ENCODE results near the gene STON2.
"Not testable (repeated sequence)": the region's sequence is repeated elsewhere in the genome, so short reads cannot be mapped to it uniquely, and the experiment has no call there.

STON2 gene, protein sequence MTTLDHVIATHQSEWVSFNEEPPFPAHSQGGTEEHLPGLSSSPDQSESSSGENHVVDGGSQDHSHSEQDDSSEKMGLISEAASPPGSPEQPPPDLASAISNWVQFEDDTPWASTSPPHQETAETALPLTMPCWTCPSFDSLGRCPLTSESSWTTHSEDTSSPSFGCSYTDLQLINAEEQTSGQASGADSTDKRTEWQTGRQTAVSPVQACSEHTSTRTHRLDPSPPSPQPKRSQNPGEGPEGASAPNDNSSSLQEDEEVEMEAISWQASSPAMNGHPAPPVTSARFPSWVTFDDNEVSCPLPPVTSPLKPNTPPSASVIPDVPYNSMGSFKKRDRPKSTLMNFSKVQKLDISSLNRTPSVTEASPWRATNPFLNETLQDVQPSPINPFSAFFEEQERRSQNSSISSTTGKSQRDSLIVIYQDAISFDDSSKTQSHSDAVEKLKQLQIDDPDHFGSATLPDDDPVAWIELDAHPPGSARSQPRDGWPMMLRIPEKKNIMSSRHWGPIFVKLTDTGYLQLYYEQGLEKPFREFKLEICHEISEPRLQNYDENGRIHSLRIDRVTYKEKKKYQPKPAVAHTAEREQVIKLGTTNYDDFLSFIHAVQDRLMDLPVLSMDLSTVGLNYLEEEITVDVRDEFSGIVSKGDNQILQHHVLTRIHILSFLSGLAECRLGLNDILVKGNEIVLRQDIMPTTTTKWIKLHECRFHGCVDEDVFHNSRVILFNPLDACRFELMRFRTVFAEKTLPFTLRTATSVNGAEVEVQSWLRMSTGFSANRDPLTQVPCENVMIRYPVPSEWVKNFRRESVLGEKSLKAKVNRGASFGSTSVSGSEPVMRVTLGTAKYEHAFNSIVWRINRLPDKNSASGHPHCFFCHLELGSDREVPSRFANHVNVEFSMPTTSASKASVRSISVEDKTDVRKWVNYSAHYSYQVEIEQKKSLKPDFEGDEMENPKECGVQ

DNA sequence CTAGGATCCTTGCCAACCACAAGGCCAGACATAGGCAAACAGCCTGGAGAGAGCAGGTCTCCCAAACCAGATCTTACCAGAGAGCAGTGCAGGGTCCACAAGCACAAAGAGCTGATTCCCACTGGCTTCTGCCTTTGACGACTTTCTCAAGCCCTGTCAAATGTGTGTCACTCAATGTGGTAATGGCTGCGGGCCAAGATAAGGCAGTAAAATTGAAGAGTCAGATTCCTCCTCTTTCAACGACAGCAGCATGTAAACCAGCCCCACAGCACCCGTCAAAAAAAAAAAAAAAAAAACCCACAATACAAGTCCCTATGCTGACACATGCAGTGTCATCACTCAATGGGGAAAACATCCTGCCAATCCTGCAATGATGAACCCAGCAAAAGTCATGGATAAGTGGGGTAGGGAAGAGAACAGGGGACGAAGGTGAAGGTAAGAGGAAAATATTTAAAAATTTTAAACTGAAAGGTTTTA lies at the start of gene STON2:
Gene STON2 (minus strand): TSS at position 123 of the 477 bp plus-strand sequence. CDS start 1,942 bp downstream, outside the sequence.
- no peak for DNase-seq (ENCODE audit: low spot score)

DNA sequence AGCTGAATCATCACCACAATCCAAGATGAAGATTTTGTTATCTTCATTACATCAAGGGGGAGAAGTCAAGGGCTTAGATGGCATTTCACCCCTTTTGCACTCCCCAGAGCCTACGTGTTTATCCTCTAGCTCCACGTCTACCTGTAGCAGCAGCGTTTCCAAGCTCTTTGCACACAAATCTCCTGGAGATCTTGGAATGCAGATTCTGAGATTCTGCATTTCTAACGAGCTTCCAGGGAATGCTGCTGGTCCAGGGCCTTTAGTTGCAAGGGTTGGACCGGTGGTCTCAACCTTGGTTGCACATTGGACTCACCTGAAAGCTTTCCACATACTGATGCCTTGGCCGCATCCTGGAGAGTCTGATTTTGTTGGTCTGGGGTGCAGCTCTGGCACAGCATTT lies 49.5 kb upstream of the STON2 start:
- no peak for DNase-seq (ENCODE audit: low spot score)

DNA sequence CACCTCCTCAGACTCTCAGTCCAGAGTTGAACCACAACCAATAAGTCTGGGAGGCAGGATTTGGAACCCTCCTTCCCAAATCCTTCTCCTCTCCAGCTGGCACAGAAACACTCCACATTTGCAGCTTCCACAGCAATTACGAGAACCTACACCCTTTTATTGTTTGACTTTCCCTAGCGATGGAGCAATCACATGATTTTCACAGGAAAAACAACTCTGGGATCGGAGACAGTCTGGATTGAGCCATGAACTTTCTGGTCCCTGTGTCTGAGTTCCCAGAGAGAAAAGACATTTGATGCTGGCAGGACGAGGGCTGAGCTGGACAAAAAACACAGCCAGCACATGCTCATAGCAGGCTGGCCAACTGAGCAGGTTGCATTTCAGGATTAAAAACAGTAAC lies 49.0 kb upstream of the STON2 start:
- DNase-seq (ENCODE audit: low spot score) = no peak

DNA sequence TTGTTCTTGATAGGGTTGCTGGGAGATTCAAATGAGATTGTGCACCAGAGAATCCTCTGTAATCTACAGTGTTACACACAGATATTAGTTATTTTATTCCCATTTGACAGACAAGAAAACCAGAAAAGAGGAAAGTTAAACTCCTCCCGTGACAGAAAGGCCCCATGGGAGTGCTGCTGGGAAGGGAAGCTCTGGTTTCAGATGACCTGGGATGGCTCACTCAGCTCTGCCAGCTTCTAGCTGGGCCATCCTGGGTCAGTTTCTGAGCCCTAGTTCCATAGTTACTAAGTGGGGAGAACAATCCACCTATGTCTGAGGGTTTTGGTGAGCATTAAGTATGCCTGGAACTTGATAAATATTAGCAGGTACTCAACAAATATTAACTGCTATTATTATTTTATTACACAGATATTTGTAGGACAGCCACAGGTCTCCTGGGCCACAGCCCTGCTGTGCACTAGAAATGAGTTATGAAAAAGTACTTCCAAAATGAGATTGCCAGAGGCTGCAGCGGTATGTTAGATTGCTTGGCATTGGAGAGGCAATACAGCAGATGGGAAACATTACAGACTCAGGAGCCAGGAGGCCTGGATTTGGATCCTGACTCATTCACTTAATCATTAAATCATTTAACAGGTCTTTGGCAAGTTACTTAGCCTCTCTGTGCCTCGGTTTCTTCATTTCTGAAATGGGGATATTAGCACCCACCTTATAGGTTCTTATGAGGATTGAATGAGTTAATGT lies 47.1 kb upstream of the STON2 start:
- DNase-seq (ENCODE audit: low spot score) = no peak

DNA sequence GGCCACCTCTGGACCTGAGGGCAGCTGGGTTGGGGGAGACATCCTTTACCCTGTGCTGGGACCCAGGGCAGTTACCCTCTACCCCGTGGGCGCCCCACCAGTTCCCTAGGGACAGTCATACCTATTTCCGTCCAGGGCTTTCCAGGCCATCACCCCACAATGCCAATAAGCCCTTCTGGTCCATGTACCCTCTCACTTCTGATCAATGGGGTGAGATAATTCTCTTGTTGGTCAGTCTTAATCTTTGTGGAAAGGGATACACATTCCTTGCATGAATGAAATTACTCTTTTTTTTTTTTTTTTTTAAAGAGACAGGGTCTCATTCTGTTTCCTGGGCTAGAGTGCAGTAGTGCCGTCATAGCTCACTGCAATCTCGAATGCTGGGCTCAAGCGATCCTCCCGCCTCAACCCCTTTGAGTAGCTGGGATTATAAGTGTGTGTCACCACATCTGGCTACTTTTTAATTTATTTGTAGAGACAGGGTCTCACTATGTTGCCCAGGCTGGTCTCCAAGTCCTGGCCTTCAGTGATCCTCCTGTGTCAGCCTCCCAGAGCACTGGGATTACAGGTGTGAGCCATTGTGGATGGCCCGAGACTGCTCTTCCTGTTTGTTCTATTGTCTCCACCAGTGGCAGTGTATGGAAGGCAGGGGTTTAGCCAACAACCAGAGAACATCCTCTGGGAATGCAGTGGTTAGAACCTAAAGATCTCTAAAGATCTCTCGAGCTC lies 46.3 kb upstream of the STON2 start:
- DNase-seq (ENCODE audit: low spot score) = no peak

DNA sequence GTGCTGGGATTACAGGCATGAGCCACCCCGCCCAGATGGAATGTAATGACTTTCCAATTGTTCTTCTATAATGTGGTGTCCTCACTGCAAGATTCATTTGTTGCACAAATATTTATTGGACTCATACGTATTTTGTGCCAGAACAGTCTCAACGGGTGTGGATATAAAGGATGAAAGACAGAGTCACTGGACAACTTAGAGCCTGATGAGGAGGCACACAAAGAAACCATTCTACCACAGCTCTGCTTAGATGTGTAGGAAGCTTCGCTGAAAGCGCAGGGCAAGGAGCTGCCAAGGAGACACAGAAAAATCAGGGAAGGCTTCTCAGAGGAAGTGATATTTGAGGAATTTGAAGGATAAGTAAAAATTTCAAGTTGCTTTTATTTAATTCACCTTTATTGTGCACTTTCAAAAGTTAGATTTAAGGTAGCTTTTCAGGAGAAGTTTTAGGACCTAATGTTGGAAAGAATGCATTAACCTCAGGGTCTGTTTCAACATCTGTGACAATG lies 41.6 kb upstream of the STON2 start:
- DNase-seq (ENCODE audit: low spot score) = no peak

DNA sequence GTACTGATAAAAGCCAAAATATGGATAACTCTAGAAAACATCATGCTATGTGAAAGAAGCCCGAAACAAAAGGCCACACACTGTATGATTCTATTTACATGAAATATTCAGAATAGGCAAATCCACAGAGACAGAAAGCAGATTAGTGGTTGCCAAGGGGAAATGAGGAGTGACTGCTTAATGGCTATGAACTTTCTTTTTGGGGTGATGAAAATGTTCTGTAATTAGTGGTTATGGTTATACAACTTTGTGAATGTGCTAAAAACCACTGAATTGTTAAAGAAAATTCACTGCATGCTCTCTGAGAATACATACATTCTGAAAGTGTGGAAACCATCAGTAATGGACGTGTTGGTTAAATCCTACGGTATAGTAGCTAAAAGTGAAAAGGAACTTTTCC lies 39.9 kb upstream of the STON2 start:
- no peak for DNase-seq (ENCODE audit: low spot score)

DNA sequence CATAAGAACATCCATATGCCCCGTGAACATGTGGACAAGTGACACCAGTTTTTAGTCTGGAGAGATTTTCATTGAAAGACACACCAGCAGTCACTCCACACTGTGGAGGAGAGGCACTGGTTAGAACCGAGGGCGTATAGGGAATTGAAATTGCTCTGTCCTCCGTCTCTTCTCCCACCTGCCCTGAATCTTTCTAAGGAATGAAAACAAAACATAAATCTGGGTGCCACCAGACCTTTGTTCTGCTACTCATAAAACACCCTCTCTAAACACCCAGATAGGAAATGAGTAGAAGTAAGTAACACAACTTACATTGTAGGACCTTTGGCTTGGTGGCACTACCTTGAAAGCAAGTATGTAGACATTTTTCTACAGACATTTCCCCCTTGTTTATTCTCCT lies 37.1 kb upstream of the STON2 start:
- no peak for DNase-seq (ENCODE audit: low spot score)

DNA sequence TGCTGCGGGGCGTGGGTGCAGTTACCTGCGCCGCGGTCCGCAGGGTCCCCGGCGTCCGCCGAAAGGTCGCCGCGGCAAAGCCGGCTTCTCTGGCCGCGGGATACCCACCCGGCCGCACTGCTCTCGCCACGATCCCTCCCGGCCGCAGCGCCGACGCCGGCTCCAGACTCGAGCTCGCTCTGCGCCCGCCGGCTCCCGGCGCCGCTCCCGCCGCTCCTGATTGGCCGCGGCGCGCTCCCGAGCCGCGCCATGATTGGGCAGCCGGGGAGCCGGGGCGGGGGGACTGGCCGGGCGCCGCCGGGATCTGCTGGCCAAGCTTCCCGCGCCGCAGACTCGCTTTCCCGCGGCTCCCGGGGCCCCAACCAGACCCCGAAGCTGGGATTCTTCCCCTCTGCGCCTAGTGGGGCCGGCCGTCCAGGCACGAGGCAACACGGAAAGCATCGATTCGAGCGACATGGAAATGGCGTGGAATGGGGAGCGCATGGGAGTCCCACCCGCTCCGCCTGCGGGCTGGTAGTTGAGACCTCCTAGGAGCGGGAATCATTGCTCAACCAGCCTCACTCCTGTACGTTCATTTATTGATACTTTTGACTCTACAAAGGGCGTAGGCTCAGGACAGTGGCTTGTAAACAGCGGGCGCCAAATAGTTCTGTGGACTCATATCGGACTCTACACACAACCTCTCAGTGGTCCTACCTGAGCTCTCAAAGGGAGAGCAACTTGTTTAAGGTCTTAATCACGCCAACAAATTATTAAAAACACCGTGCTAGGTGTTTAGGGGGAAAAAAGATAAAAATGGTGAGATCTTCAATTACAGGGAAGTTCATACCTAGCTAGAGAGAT lies 36.4 kb upstream of the STON2 start:
- no peak for DNase-seq (ENCODE audit: low spot score)

DNA sequence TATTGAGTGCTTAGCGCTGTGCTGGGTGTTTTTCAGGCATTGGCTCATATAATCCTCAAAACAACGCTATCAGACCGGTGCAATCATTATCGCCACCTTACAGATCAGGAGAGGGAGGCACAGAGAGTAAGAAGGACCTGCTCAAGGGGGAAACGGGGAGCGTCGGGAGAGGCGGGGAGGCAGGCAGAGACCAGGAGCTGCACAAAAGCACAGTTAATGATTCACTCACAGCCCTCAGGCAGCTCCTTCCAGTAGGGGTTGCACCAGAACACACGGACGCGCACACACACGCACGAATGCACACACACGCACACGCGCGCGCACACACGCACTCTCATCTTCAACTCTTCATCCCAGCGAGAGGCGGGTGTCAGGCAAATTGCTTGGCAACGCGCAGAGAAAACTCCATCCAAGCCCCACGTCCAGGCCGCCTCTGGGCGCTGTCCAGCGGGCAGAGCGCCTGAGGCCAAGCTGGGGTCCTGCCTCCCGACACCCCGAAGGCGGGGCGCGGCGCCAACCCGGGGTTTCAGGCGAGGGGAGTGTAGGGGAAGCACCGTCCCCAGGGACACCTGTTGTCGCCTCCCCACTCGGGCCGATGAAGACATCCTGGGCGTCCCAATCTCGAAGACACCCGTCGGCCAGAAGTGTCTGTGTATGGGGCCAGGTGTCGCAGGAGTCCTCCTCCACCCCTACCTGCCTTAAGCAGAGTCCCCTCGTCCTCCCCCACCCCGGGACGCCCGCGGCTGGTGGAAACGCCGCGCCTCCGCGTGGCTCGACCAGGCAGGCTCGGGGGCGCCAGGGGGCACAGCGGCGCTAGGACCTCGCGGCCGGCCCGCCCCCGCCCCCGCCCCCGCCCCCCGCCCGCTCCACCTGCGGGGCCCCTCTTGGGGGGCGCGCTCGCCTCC lies 35.5 kb upstream of the STON2 start:
- no peak for DNase-seq (ENCODE audit: low spot score)

DNA sequence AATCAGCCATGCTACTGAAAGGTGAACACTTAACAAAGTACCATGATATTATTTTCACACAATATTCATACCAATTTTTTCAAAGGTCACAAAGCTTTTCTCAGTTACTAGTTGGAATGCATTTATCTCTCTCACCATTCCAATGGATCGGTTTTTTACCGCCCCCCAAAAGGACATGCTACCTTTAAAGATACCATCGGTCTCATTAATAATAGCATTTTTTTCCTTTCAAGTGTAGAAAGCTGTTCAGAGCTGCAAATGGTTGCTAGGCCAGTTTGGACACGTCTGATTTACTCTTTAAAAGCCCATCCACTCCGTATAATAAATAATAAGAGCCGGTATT lies 34.9 kb upstream of the STON2 start:
- no peak for DNase-seq (ENCODE audit: low spot score)

DNA sequence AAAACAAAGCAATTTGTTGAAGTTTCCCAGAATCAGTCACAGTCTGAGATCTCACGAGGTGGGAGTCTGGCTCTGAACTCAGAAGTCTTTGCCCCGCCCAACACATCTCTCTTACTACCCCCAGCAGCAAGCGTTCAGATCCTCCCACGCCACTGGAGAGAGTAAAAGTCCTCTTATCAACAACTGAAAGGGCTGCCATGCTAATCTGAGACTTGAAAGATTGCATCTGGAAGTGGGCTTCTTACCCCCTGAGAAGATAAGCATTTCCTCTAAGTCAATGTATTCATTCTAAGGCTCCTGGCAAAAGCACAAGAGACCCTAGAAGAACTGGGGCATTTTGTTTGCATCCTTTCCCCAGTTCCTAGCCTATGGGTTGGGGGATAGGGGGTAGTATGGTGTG lies 34.1 kb upstream of the STON2 start:
- DNase-seq (ENCODE audit: low spot score) = no peak

DNA sequence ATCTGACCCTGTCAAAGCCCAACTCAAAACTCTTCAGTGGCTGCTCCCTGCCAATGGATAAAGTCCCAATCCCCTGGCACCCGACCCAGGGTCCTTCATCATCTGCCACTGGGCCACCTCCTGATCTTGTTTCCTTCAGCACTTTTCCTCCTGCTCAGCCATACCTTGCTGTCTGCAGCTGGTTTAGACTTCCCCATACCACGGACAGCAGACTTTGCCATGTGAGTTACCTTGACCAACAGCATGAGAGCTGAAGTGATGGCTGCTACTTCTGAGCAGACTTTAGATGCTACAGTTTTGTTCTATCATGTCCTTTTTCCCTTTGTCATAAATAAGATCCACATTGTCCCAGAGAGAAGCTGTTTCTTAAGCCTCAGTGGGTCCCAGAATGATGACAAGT lies 33.3 kb upstream of the STON2 start:
- DNase-seq (ENCODE audit: low spot score) = no peak

DNA sequence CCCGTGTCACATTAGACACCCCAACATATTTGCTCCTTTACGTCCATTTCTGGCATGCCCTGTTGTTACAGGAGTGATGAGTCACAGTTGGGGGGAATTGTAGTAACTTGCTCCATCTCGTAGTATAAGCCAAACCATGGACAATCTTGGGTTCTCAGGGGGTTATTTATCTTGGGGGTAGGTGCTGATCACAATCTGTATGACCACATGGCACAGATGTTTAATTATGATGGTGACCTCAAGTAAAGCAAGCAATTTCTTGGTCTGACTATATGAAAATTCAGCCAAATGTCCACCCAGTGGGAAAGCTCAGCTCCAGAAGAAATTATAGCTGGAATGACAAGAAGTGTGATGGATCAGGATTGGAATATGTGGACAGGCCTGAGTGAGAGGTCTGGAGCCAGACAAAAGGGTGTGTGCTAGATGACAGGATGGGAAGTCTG lies 32.1 kb upstream of the STON2 start:
- no peak for DNase-seq (ENCODE audit: low spot score)

DNA sequence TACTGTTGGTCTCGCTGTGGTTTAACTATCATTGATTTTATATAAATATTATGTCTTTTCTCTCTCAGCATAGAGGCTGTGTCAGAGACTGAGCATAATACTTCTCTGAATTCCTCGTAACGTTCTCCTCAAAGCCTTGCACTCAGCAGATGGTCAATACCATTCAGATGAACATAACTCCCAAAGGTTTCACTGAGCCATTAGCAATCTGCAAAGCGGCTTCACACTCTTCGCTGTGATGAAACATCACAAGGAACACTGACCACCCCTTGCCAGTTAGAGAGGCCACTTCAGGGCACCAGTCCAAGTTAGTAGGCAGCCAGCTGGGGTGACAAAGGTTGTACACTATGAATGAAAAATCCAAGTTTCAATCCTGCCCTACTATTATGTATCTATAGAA lies 30.1 kb upstream of the STON2 start:
- DNase-seq (ENCODE audit: low spot score) = no peak

DNA sequence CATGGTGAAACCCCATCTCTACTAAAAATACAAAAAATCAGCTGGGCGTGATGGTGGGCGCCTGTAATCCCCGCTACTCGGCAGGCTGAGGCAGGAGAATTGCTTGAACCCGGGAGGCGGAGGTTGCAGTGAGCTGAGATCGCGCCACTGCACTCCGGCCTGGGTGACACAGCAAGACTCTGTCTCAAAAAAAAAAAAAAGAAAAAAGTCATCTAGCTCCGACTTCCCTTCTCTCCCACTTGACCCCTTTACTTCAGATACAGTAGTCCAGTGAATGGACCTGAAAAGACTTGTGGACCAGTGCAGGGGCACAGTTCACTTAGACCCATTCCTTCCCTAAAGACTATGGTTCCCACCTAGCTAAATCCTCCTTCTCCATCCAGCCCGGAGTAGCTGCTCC lies 29.6 kb upstream of the STON2 start:
- not testable (repeated sequence) for DNase-seq (ENCODE audit: low spot score)

DNA sequence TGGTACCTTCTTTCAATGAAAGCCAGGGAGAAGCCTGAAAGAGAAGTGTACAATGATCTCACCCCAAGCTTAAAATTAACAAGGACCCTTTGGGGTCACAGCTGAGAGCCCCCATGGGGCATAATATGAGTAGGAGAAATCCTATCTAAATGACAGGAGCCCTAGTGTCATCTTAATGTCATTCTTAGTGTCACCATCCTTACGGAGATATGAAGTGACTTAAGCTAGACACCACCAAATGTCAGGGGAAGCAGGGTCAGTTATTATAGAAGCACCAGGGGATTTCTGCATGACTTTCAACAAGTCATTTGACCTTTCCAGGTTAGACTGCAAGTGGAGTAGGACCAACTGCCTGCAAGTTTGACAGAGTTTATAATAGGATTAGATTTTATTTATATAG lies 28.9 kb upstream of the STON2 start:
- DNase-seq (ENCODE audit: low spot score) = no peak

DNA sequence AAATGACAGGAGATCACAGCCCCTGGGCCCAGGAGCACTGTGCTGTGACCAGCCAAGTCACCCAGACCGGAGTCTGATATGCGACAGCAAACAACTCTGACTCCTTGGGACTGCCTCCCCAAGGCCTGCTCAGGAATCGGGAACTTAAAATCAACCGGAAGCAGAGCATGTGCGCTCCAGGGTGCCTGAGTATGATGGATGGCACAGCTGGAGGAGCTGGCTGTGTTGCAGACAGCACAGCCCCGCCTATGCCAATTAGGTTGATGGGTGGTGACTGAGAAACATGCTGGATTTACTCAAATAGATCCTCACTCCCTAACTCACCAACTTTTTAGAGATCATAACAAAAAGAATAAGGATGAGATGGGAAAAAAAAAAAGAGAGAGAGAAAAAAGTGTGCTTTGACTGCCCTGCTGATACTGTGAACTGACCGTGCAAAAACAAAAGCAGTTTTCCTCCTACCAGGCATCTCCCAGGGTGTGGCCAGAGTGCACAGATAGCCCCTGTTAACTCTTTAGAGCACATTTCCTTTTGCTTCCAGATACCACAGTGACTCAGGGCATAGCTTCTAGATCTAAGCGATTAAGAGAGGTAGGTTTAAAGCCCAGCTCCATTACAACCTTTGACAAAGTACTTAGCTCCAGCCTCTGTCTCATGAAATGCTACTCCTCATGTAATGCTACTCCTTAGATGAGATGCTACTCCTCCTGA lies 27.4 kb upstream of the STON2 start:
- no peak for DNase-seq (ENCODE audit: low spot score)

DNA sequence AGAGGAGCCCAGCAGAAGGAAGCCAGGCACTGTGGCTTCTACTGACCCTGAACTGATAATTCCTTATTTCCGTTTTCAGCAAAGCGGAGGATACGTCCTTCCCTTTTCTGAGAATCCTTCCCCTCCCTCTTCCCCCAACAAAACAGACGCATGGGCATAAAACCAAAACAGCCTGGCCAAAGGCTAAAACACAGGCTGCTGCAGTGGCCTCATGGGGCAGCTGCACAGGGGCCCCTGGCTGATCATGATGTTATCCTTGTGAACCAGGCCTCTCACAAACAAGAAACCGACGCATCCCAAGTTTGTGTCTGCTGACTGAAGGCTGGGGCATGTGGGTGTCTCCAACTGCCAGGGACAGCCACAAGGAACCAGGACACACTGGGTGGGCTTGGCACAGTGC lies 23.4 kb upstream of the STON2 start:
- no peak for DNase-seq (ENCODE audit: low spot score)
